Caco-2 (cell line): ENCODE measurements around the gene WDR31. TPM values are rescaled to one million over a fixed set of nuclear protein-coding genes. Genes with fewer than 3 reads are reported as not detected.

Experiments used
- BruUV-seq: library from RNA; stranded (reverse); fragments of 400-500 nt; replicated peaks from 2 replicates; lab custom pipeline; 2021; lab: Mats Ljungman, UMichigan
- CTCF ChIA-PET: fragments of 300-600 bp; sonication (Branson Sonifier 250); formaldehyde crosslinking; loops from one replicate; lab custom pipeline; 2022; ENCODE audit warnings: antibody characterized with exemption; lab: Charles Lee
- POLR2A ChIA-PET: fragments of 300-600 bp; sonication (Branson Sonifier 250); formaldehyde crosslinking; loops from one replicate; lab custom pipeline; 2022; ENCODE audit warnings: antibody characterized with exemption; lab: Charles Lee
- DNase-seq, 2 experiments: peaks; one replicate each; pipeline versions ENCODE4 v3.0.0 to v3.0.0-alpha.2; 2020 to 2022
- H3K27me3 ChIP-seq: replicated peaks from 2 replicates; pipeline ENCODE4 v1.6.0; 2011; ENCODE audit warnings: low read length; ENCODE audit not compliant: control insufficient read depth, insufficient read depth
- H3K36me3 ChIP-seq: 2 replicates; pipeline ENCODE4 v1.5.1; 2011; ENCODE audit warnings: low read length; ENCODE audit not compliant: control insufficient read depth, insufficient read depth
- H3K4me1 ChIP-seq: fragments of 250-450 bp; sonication (Bioruptor Pico); 2 replicates; pipeline ENCODE4 v1.5.1; 2020; ENCODE audit warnings: mild to moderate bottlenecking
- H3K4me3 ChIP-seq: 2 replicates; pipeline ENCODE4 v1.5.1; 2011; ENCODE audit warnings: low read depth, mild to moderate bottlenecking, control low read depth, low read length
- H3K9me3 ChIP-seq: fragments of 250-450 bp; sonication (Bioruptor Pico); 2 replicates; pipeline ENCODE4 v1.5.1; 2020; ENCODE audit warnings: mild to moderate bottlenecking, moderate library complexity
- H3K27ac Mint-ChIP-seq: one replicate; pipeline ENCODE4 v1.8.0; 2022; ENCODE audit warnings: mixed read lengths; ENCODE audit not compliant: unreplicated experiment
- H3K27me3 Mint-ChIP-seq: one replicate; pipeline ENCODE4 v1.8.0; 2022; ENCODE audit warnings: mixed read lengths; ENCODE audit not compliant: insufficient read depth, unreplicated experiment
- H3K36me3 Mint-ChIP-seq: one replicate; pipeline ENCODE4 v1.8.0; 2022; ENCODE audit warnings: mild to moderate bottlenecking, mixed read lengths; ENCODE audit not compliant: insufficient read depth, unreplicated experiment
- H3K4me1 Mint-ChIP-seq: one replicate; pipeline ENCODE4 v1.8.0; 2022; ENCODE audit warnings: low read depth, mixed read lengths; ENCODE audit not compliant: unreplicated experiment
- H3K4me3 Mint-ChIP-seq: one replicate; pipeline ENCODE4 v1.8.0; 2022; ENCODE audit warnings: mild to moderate bottlenecking, moderate library complexity, mixed read lengths; ENCODE audit not compliant: unreplicated experiment
- H3K9me3 Mint-ChIP-seq: one replicate; pipeline ENCODE4 v1.8.0; 2022; ENCODE audit warnings: mixed read lengths; ENCODE audit not compliant: unreplicated experiment
- intact Hi-C: fragments of 100-400 bp; cut with micrococcal nuclease; formaldehyde crosslinking; loops from one replicate; pipeline ENCODE4 v1.10.0; 2022; ENCODE audit not compliant: unreplicated experiment
- total RNA-seq: library from RNA; stranded (reverse); gene quantifications from 2 replicates; pipeline ENCODE4 v1.2.3, GENCODE V29; 2022
- TF ChIP-seq, protein P1 (sequence below), 2 experiments: fragments of 200-600 bp in 1 of 2; IDR thresholded peaks; 1 replicate in 1 of 2; 2 replicates in 1 of 2; pipeline versions ENCODE4 v1.5.1 to v1.8.0; 2011 to 2022; ENCODE audit warnings: antibody characterized with exemption in 1 of 2, control low read depth in 1 of 2, inconsistent platforms in 1 of 2, low read depth in 1 of 2, low read length in 1 of 2, mild to moderate bottlenecking in 1 of 2, moderate library complexity in 1 of 2; ENCODE audit not compliant: insufficient read depth in 1 of 2, severe bottlenecking in 1 of 2, unreplicated experiment in 1 of 2

The WDR31 gene
- total RNA-seq, 1 experiment from 2014 or later: 1.9 TPM

DNA sequence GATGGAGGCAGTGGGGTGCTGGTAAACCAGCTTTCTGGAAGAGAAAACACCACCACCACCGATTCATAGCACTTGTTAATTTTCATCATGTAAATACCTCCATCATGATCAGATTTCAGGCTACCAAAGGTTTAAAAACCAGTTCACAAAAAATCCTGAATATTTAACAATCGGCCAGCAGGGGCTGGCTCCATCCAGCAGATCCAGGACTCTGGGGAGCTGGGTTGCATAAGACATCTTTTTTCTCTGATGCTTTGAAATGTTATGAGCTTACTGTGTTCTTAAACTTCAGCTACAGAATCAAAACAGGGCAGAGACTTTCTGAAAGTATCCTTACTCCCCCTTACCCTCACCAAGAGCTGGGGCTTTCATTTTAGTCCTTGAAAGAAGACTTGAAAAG lies 22.3 kb downstream of the WDR31 start:
- ChIA-PET POLR2A (no interaction called here), CTCF (interaction anchor here (0.7 kb wide), 1 partner anchor 167 kb away, joined by 3 read pairs; the partner anchor contains the start of gene SLC31A2)
- intact Hi-C loops: no loop called here
- TF ChIP-seq, protein P1, sequence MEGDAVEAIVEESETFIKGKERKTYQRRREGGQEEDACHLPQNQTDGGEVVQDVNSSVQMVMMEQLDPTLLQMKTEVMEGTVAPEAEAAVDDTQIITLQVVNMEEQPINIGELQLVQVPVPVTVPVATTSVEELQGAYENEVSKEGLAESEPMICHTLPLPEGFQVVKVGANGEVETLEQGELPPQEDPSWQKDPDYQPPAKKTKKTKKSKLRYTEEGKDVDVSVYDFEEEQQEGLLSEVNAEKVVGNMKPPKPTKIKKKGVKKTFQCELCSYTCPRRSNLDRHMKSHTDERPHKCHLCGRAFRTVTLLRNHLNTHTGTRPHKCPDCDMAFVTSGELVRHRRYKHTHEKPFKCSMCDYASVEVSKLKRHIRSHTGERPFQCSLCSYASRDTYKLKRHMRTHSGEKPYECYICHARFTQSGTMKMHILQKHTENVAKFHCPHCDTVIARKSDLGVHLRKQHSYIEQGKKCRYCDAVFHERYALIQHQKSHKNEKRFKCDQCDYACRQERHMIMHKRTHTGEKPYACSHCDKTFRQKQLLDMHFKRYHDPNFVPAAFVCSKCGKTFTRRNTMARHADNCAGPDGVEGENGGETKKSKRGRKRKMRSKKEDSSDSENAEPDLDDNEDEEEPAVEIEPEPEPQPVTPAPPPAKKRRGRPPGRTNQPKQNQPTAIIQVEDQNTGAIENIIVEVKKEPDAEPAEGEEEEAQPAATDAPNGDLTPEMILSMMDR (IDR thresholded peaks at IDR 0.05; ENCODE audit: insufficient read depth in 1 of 2, low read depth in 1 of 2, low read length in 1 of 2, severe bottlenecking in 1 of 2, unreplicated experiment in 1 of 2): peak; percentile 36 to 48
- no peaks in the 10 kb centered on the region for H3K9me3 ChIP-seq
- no peak for DNase-seq
- H3K36me3 ChIP-seq: no peaks in the 10 kb centered on the region
- H3K4me3 ChIP-seq: no peak overlapping the region
- no peaks in the 10 kb centered on the region for H3K36me3 Mint-ChIP-seq
- H3K27me3 ChIP-seq: no peaks in the 10 kb centered on the region
- H3K27ac Mint-ChIP-seq: no peak overlapping the region
- no peaks in the 10 kb centered on the region for H3K9me3 Mint-ChIP-seq
- H3K4me3 Mint-ChIP-seq: no peak overlapping the region
- no peaks in the 10 kb centered on the region for H3K27me3 Mint-ChIP-seq
- BruUV-seq: no TSS peak
- no peaks in the 10 kb centered on the region for H3K4me1 Mint-ChIP-seq
- no peaks in the 10 kb centered on the region for H3K4me1 ChIP-seq

DNA sequence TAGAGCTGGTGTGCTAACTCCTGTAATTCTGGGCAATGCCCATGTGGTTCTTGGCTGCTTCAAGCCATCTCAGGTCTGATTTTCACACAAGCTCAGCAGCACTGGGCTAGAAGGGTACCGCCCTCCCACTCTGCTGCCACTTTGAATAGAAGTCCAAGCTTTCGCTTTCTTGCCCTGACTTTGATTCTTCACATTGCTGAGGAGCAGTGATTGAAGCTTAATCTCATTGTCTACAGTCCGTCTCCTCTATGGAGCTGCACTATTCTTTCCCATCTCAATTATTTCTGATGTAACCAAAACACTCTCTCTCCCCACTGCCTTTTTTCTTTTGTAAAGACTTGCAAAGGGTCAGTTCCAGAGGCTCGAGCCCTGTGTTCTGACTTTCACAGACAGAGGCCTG lies 24.0 kb downstream of the WDR31 start:
- H3K9me3 ChIP-seq: no peaks in the 10 kb centered on the region
- Mint-ChIP-seq H3K4me1 (no peaks in the 10 kb centered on the region), H3K27me3 (no peaks in the 10 kb centered on the region), H3K9me3 (no peaks in the 10 kb centered on the region), H3K36me3 (no peaks in the 10 kb centered on the region), H3K4me3 (no peak overlapping the region), H3K27ac (no peak overlapping the region)
- BruUV-seq: no TSS peak
- no peaks in the 10 kb centered on the region for H3K36me3 ChIP-seq
- no peak overlapping the region for H3K4me3 ChIP-seq
- no peaks in the 10 kb centered on the region for H3K27me3 ChIP-seq
- ChIA-PET POLR2A (no interaction called here), CTCF (no interaction called here)
- TF ChIP-seq, protein P1 (IDR thresholded peaks at IDR 0.05; ENCODE audit: insufficient read depth in 1 of 2, low read depth in 1 of 2, low read length in 1 of 2, severe bottlenecking in 1 of 2, unreplicated experiment in 1 of 2): no peak
- DNase-seq: no peak
- H3K4me1 ChIP-seq: no peaks in the 10 kb centered on the region
- intact Hi-C loops: no loop called here

DNA sequence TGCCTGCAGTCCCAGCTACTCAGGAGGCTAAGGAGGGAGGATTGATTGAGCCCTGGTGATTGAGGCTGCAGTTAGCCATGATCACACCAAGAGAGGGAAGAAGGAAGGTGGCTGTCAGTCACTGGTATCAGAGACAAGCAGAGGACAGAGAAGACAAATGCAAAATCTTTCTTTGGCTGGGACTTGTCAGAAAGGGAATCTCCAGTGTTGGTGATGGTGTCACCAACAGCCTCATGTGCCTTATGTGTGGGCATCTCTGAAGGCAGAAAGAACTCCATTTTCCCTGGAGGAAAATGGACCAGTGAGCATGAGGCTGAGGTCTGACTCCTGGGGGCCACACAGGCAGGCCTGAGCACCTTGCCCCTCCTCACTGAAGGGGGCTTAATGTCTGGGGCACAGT lies 24.8 kb downstream of the WDR31 start:
- Mint-ChIP-seq H3K4me3 (no peak overlapping the region), H3K27ac (no peak overlapping the region), H3K36me3 (no peaks in the 10 kb centered on the region), H3K4me1 (no peaks in the 10 kb centered on the region), H3K27me3 (no peaks in the 10 kb centered on the region), H3K9me3 (no peaks in the 10 kb centered on the region)
- BruUV-seq: no TSS peak
- H3K27me3 ChIP-seq: no peaks in the 10 kb centered on the region
- H3K36me3 ChIP-seq: no peaks in the 10 kb centered on the region
- no peak overlapping the region for H3K4me3 ChIP-seq
- intact Hi-C loops: no loop called here
- ChIA-PET CTCF (no interaction called here), POLR2A (interaction anchor here (0.6 kb wide), 1 partner anchor 25 kb away, joined by 4 read pairs; the partner anchor contains the start of gene WDR31)
- no peaks in the 10 kb centered on the region for H3K9me3 ChIP-seq
- TF ChIP-seq, protein P1 (IDR thresholded peaks at IDR 0.05; ENCODE audit: insufficient read depth in 1 of 2, low read depth in 1 of 2, low read length in 1 of 2, severe bottlenecking in 1 of 2, unreplicated experiment in 1 of 2): no peak
- no peak for DNase-seq
- no peaks in the 10 kb centered on the region for H3K4me1 ChIP-seq
